Prostate gland (tissue), 2 donors: ENCODE measurements around the gene KDM4C.

Source experiments
- POLR2A ChIP-seq: fragments of 450-650 bp; IDR thresholded peaks from one replicate; pipeline ENCODE4 v1.6.1; 2016; ENCODE audit warnings: antibody characterized with exemption, mild to moderate bottlenecking
- POLR2AphosphoS5 ChIP-seq: sonication (generic); formaldehyde crosslinking; IDR thresholded peaks from one replicate; pipeline ENCODE4 v1.6.1; 2017; ENCODE audit warnings: antibody characterized with exemption
- TF ChIP-seq, protein P1 (sequence below), 4 experiments: fragments of 200-600 bp in 2 of 4; fragments of 450-650 bp in 2 of 4; sonication (generic) in 2 of 4; IDR thresholded peaks; 1 replicate in 3 of 4; 2 replicates in 1 of 4; pipeline ENCODE4 v1.5.1; 2016 to 2019; ENCODE audit warnings: antibody characterized with exemption in 4 of 4, mild to moderate bottlenecking in 2 of 4, moderate library complexity in 2 of 4

DNA sequence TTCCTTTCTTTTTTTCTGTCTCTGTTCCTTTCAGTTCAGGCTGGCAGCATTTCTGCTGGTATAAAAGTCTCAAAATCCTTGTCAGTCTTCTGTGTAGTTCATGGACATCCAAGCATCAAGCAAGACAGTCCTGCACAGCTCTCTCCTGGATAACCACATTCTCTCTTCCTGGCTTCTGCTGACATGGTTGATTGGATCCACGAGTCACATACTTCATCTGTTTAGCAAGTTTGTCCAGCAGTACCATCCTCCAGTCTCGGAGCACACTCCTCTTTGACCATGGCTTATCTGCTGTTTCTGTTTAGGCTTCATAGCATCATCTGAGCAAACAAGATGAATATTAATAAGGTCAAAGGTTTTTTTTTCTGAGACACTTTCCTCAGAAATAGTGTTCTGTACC, 220.8 kb downstream of the KDM4C start:
- TF ChIP-seq, protein P1, sequence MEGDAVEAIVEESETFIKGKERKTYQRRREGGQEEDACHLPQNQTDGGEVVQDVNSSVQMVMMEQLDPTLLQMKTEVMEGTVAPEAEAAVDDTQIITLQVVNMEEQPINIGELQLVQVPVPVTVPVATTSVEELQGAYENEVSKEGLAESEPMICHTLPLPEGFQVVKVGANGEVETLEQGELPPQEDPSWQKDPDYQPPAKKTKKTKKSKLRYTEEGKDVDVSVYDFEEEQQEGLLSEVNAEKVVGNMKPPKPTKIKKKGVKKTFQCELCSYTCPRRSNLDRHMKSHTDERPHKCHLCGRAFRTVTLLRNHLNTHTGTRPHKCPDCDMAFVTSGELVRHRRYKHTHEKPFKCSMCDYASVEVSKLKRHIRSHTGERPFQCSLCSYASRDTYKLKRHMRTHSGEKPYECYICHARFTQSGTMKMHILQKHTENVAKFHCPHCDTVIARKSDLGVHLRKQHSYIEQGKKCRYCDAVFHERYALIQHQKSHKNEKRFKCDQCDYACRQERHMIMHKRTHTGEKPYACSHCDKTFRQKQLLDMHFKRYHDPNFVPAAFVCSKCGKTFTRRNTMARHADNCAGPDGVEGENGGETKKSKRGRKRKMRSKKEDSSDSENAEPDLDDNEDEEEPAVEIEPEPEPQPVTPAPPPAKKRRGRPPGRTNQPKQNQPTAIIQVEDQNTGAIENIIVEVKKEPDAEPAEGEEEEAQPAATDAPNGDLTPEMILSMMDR (IDR thresholded peaks at IDR 0.05), result no peak
- TF ChIP-seq POLR2A (no peak), POLR2AphosphoS5 (no peak)
